ENCODE data around the gene LAMTOR2.

The LAMTOR2 gene

DNA sequence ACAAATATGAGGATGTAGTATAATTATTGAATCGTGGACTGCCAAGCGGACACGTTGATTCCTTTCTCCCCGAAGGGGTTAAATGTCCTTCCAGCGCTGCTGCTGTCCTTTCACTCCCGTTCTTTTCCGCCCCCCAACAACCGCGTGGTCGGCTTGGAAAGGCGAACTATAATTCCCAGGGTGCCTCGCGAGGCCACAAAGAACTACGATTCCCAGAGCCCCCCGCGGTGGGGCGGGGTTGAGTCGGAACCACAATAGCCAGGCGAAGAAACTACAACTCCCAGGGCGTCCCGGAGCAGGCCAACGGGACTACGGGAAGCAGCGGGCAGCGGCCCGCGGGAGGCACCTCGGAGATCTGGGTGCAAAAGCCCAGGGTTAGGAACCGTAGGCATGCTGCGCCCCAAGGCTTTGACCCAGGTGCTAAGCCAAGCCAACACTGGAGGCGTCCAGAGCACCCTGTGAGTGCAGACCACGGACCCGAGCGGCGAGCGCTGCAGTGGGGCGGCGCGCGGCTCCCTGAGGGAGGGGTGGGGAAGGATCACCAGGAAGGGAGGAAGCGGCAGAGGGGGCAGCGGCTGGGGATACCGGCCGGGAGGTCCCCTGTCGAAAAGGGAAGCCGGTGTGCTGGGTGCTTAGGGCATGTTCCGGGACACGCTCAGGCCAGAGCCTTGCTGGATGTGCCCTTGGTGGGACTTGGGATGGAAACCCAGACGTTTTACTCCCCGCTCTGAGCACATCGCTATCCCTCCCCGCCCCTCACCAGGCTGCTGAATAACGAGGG lies at the start of gene LAMTOR2:
Gene LAMTOR2 (plus strand): TSS at position 283 of the 781 bp plus-strand sequence. CDS start 108 bp downstream, at position 391.
- peak within 1 kb of the TSS; percentile 90 to 93 for H3K27ac ChIP-seq (ENCODE audit: low read depth in 2 of 2, low read length in 2 of 2)
- H3K4me3 ChIP-seq (ENCODE audit: low read length in 2 of 2) = peak within 1 kb of the TSS; percentile 95 to 96
- peak within 1 kb of the TSS; percentile 84 to 92 for H3K9ac ChIP-seq (ENCODE audit: low read depth in 1 of 2, low read length in 2 of 2)

GRCh38 chr1:156004843-156005584 lies 49.6 kb upstream of the LAMTOR2 start:
- peak overlapping the region; percentile 77 to 85 for H3K27ac ChIP-seq (ENCODE audit: low read depth in 2 of 2, low read length in 2 of 2)
- no peaks in the 10 kb centered on the region for H3K9me3 ChIP-seq (ENCODE audit: control insufficient read depth in 2 of 2, low read length in 2 of 2)
- peak overlapping the region in 1 of 2 donors; percentile 24 for H3K9ac ChIP-seq (ENCODE audit: low read depth in 1 of 2, low read length in 2 of 2)
- H3K36me3 ChIP-seq (ENCODE audit: control insufficient read depth in 2 of 2, insufficient read depth in 2 of 2, low read length in 2 of 2) = peaks cover 9 to 17% of the 10 kb centered on the region in 2 donors
- H3K27me3 ChIP-seq (ENCODE audit: control insufficient read depth in 2 of 2, insufficient read depth in 2 of 2, low read length in 2 of 2) = no peaks in the 10 kb centered on the region
- H3K4me3 ChIP-seq (ENCODE audit: low read length in 2 of 2) = peak overlapping the region in 1 of 2 donors; percentile 41
- peaks cover 13 to 42% of the 10 kb centered on the region in 2 donors for H3K4me1 ChIP-seq (ENCODE audit: control insufficient read depth in 2 of 2, insufficient read depth in 2 of 2, low read length in 2 of 2)

More for the DNA sequence above, at the start of gene LAMTOR2:
- peaks cover 6 to 11% of the 10 kb centered on the region in 2 donors for H3K36me3 ChIP-seq (ENCODE audit: control insufficient read depth in 2 of 2, insufficient read depth in 2 of 2, low read length in 2 of 2)
- H3K9me3 ChIP-seq (ENCODE audit: control insufficient read depth in 2 of 2, low read length in 2 of 2) = no peaks in the 10 kb centered on the region
- peaks cover 8 to 9% of the 10 kb centered on the region in 2 donors for H3K4me1 ChIP-seq (ENCODE audit: control insufficient read depth in 2 of 2, insufficient read depth in 2 of 2, low read length in 2 of 2)
- no peaks in the 10 kb centered on the region for H3K27me3 ChIP-seq (ENCODE audit: control insufficient read depth in 2 of 2, insufficient read depth in 2 of 2, low read length in 2 of 2)

DNA sequence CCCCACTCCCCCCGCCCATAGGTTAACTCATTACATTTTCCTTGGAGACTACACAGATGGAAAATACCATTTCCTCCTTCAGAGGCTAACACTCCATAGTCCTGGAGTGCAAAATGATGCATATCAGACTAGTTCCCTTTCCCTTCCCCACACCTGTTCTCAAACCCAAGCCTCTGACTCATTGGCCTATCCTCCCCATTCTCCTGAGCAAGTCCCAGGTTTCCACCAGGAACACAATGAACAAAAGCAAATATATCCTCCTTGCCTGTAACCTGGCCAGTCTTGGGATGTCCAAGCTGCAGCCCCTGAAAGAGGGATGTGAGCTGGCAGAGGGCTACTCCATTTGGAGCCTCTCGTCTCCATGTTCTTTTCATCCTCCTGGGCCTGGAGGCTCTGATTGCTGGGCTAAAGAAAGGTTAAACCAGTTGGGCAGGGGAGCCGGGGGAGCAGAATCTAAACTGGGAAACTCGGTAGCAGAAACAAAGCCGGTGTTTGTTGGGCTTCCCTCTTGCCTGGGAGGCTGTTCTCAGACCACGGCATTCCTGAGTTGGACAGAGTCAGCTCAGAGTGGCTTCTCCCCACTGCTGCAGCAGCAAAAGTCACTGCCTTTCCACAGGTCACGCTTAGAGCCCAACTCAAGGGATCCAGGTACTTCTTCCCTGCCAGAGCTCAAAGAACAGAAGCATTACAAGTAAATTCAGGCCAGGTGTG lies 47.8 kb upstream of the LAMTOR2 start:
- Histone ChIP-seq H3K27me3 (ENCODE audit: control insufficient read depth in 2 of 2, insufficient read depth in 2 of 2, low read length in 2 of 2) (no peaks in the 10 kb centered on the region), H3K9me3 (ENCODE audit: control insufficient read depth in 2 of 2, low read length in 2 of 2) (no peaks in the 10 kb centered on the region), H3K4me1 (ENCODE audit: control insufficient read depth in 2 of 2, insufficient read depth in 2 of 2, low read length in 2 of 2) (peaks cover 13 to 30% of the 10 kb centered on the region in 2 donors), H3K9ac (ENCODE audit: low read depth in 1 of 2, low read length in 2 of 2) (no peak overlapping the region), H3K4me3 (ENCODE audit: low read length in 2 of 2) (no peak overlapping the region), H3K36me3 (ENCODE audit: control insufficient read depth in 2 of 2, insufficient read depth in 2 of 2, low read length in 2 of 2) (peaks cover 19 to 35% of the 10 kb centered on the region in 2 donors), H3K27ac (ENCODE audit: low read depth in 2 of 2, low read length in 2 of 2) (no peak overlapping the region)

- H3K36me3 ChIP-seq (ENCODE audit: control insufficient read depth in 2 of 2, insufficient read depth in 2 of 2, low read length in 2 of 2) = peaks cover 35 to 55% of the 10 kb centered on the region in 2 donors
- no peak overlapping the region for H3K27ac ChIP-seq (ENCODE audit: low read depth in 2 of 2, low read length in 2 of 2)
- no peak overlapping the region for H3K4me3 ChIP-seq (ENCODE audit: low read length in 2 of 2)
- no peaks in the 10 kb centered on the region for H3K27me3 ChIP-seq (ENCODE audit: control insufficient read depth in 2 of 2, insufficient read depth in 2 of 2, low read length in 2 of 2)
- H3K9ac ChIP-seq (ENCODE audit: low read depth in 1 of 2, low read length in 2 of 2) = no peak overlapping the region
- H3K4me1 ChIP-seq (ENCODE audit: control insufficient read depth in 2 of 2, insufficient read depth in 2 of 2, low read length in 2 of 2) = peaks cover 9 to 10% of the 10 kb centered on the region in 2 donors
- no peaks in the 10 kb centered on the region for H3K9me3 ChIP-seq (ENCODE audit: control insufficient read depth in 2 of 2, low read length in 2 of 2)
These were observed 45.2 kb upstream of the LAMTOR2 start for GRCh38 chr1:156009404-156009803.

GRCh38 chr1:156012051-156012817 lies 42.3 kb upstream of the LAMTOR2 start:
- H3K4me3 ChIP-seq (ENCODE audit: low read length in 2 of 2) = no peak overlapping the region
- H3K9ac ChIP-seq (ENCODE audit: low read depth in 1 of 2, low read length in 2 of 2) = no peak overlapping the region
- H3K36me3 ChIP-seq (ENCODE audit: control insufficient read depth in 2 of 2, insufficient read depth in 2 of 2, low read length in 2 of 2) = peaks cover 48 to 67% of the 10 kb centered on the region in 2 donors
- H3K9me3 ChIP-seq (ENCODE audit: control insufficient read depth in 2 of 2, low read length in 2 of 2) = no peaks in the 10 kb centered on the region
- no peaks in the 10 kb centered on the region for H3K4me1 ChIP-seq (ENCODE audit: control insufficient read depth in 2 of 2, insufficient read depth in 2 of 2, low read length in 2 of 2)
- no peaks in the 10 kb centered on the region for H3K27me3 ChIP-seq (ENCODE audit: control insufficient read depth in 2 of 2, insufficient read depth in 2 of 2, low read length in 2 of 2)
- no peak overlapping the region for H3K27ac ChIP-seq (ENCODE audit: low read depth in 2 of 2, low read length in 2 of 2)

- no peak overlapping the region for H3K9ac ChIP-seq (ENCODE audit: low read depth in 1 of 2, low read length in 2 of 2)
- H3K27ac ChIP-seq (ENCODE audit: low read depth in 2 of 2, low read length in 2 of 2) = no peak overlapping the region
- peaks cover 2 to 3% of the 10 kb centered on the region in 2 donors for H3K4me1 ChIP-seq (ENCODE audit: control insufficient read depth in 2 of 2, insufficient read depth in 2 of 2, low read length in 2 of 2)
- no peaks in the 10 kb centered on the region for H3K27me3 ChIP-seq (ENCODE audit: control insufficient read depth in 2 of 2, insufficient read depth in 2 of 2, low read length in 2 of 2)
- H3K9me3 ChIP-seq (ENCODE audit: control insufficient read depth in 2 of 2, low read length in 2 of 2) = no peaks in the 10 kb centered on the region
- no peak overlapping the region for H3K4me3 ChIP-seq (ENCODE audit: low read length in 2 of 2)
- H3K36me3 ChIP-seq (ENCODE audit: control insufficient read depth in 2 of 2, insufficient read depth in 2 of 2, low read length in 2 of 2) = peaks cover 46 to 63% of the 10 kb centered on the region in 2 donors
These were observed 39.8 kb upstream of the LAMTOR2 start for GRCh38 chr1:156014829-156015228.

DNA sequence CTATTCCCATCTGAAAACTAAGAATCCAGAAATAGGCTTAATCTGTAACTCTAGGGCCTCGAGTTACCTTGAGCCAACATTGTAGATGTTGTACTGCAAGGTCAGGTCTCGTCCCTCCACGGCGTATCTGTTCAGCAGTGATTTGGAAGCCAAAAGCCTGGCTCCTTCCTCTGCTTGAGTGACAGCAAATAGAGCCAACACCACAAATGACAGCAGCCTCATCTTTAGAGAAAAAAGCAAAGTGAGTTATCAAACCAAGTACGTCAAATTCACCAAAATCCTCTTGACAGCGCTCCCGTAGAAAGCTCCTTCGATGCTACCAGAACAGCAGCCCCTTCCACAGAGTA lies 34.7 kb upstream of the LAMTOR2 start:
- no peak overlapping the region for H3K27ac ChIP-seq (ENCODE audit: low read depth in 2 of 2, low read length in 2 of 2)
- H3K4me3 ChIP-seq (ENCODE audit: low read length in 2 of 2) = peak overlapping the region; percentile 87 to 91
- peak overlapping the region; percentile 80 to 83 for H3K9ac ChIP-seq (ENCODE audit: low read depth in 1 of 2, low read length in 2 of 2)

DNA sequence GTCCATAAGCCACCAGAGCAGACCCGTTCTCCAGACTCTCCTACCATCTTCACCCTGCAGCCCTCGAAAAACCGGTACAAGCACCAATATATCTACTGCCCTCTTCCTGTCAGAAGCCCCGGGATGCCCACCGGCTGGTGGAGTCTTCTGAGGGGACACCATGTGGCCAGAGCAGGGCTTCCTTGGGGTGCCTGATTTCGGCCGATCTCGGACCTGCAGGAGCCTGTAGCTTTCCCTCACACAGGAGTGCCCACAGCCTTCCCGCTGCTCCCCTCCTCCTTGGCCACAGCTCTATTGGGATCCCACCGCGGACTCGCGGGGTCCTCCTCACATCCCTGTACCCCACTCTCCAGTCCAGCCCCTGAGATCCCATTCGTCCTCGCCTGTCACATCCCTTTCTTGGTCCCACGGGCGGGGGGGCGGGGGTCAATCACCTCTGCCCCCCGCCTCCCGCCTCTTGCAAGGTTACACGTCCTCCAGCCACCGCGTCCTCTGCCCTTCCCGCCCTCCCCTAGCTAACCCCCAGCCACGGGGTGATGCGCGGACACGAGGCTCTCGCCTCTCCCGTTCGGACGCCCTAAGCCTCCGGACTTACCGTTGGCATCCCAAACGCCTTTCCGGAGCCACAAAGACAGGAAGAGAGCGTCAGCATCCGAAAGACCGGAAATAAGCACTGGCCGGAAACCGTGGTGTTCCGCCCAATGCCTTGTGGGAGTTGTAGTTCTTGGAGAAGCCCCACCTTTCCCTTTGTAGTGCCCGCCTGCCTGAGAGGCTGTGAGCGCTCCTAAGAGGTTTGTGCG lies 34.1 kb upstream of the LAMTOR2 start, which contains the start of gene SSR2:
Gene SSR2 (minus strand): TSS at position 659 of the 800 bp plus-strand sequence. CDS start 784 bp downstream, outside the sequence.
- Histone ChIP-seq H3K4me1 (ENCODE audit: control insufficient read depth in 2 of 2, insufficient read depth in 2 of 2, low read length in 2 of 2) (peaks cover 7 to 8% of the 10 kb centered on the region in 2 donors), H3K27me3 (ENCODE audit: control insufficient read depth in 2 of 2, insufficient read depth in 2 of 2, low read length in 2 of 2) (no peaks in the 10 kb centered on the region), H3K36me3 (ENCODE audit: control insufficient read depth in 2 of 2, insufficient read depth in 2 of 2, low read length in 2 of 2) (peaks cover 16 to 18% of the 10 kb centered on the region in 2 donors), H3K9me3 (ENCODE audit: control insufficient read depth in 2 of 2, low read length in 2 of 2) (no peaks in the 10 kb centered on the region), H3K27ac (ENCODE audit: low read depth in 2 of 2, low read length in 2 of 2) (peak within 1 kb of the TSS; percentile 65 to 68), H3K4me3 (ENCODE audit: low read length in 2 of 2) (peak within 1 kb of the TSS; percentile 87 to 91), H3K9ac (ENCODE audit: low read depth in 1 of 2, low read length in 2 of 2) (peak within 1 kb of the TSS; percentile 80 to 83)

More for the DNA sequence above, 34.7 kb upstream of the LAMTOR2 start:
- Histone ChIP-seq H3K9me3 (ENCODE audit: control insufficient read depth in 2 of 2, low read length in 2 of 2) (no peaks in the 10 kb centered on the region), H3K4me1 (ENCODE audit: control insufficient read depth in 2 of 2, insufficient read depth in 2 of 2, low read length in 2 of 2) (peaks cover 7 to 8% of the 10 kb centered on the region in 2 donors), H3K36me3 (ENCODE audit: control insufficient read depth in 2 of 2, insufficient read depth in 2 of 2, low read length in 2 of 2) (peaks cover 17 to 20% of the 10 kb centered on the region in 2 donors), H3K27me3 (ENCODE audit: control insufficient read depth in 2 of 2, insufficient read depth in 2 of 2, low read length in 2 of 2) (no peaks in the 10 kb centered on the region)

DNA sequence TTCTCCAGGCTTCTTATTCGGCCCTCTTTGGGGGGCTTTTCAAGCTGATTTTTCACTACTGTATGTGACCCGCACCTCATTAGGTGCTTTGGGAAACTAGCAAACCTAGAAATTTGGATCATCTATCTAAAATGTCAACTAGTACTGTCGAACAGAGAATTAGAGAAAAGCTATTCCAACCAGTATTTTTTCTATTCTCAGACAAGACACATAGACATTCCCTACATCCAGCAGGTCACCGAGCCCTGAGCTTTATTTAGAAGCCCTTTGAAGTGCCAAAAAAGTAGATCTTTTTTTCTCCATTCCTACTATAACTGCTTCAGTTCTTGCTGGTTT lies 33.5 kb upstream of the LAMTOR2 start:
- Histone ChIP-seq H3K27me3 (ENCODE audit: control insufficient read depth in 2 of 2, insufficient read depth in 2 of 2, low read length in 2 of 2) (no peaks in the 10 kb centered on the region), H3K4me3 (ENCODE audit: low read length in 2 of 2) (peak overlapping the region; percentile 87 to 91), H3K9ac (ENCODE audit: low read depth in 1 of 2, low read length in 2 of 2) (peak overlapping the region; percentile 58 to 80), H3K9me3 (ENCODE audit: control insufficient read depth in 2 of 2, low read length in 2 of 2) (no peaks in the 10 kb centered on the region), H3K27ac (ENCODE audit: low read depth in 2 of 2, low read length in 2 of 2) (no peak overlapping the region), H3K4me1 (ENCODE audit: control insufficient read depth in 2 of 2, insufficient read depth in 2 of 2, low read length in 2 of 2) (peaks cover 7 to 8% of the 10 kb centered on the region in 2 donors), H3K36me3 (ENCODE audit: control insufficient read depth in 2 of 2, insufficient read depth in 2 of 2, low read length in 2 of 2) (peaks cover 16 to 18% of the 10 kb centered on the region in 2 donors)
